Measurements from ENCODE around the gene ZKSCAN5. TPM values are rescaled to one million over a fixed set of nuclear protein-coding genes. Genes with fewer than 3 reads are reported as not detected.

Gene ZKSCAN5
- total RNA-seq, 3 donors from 2014 or later (not counting 1 experiment from before 2014, with no cell fraction given), result 6.8 to 9.7 (median 7.4) TPM

DNA sequence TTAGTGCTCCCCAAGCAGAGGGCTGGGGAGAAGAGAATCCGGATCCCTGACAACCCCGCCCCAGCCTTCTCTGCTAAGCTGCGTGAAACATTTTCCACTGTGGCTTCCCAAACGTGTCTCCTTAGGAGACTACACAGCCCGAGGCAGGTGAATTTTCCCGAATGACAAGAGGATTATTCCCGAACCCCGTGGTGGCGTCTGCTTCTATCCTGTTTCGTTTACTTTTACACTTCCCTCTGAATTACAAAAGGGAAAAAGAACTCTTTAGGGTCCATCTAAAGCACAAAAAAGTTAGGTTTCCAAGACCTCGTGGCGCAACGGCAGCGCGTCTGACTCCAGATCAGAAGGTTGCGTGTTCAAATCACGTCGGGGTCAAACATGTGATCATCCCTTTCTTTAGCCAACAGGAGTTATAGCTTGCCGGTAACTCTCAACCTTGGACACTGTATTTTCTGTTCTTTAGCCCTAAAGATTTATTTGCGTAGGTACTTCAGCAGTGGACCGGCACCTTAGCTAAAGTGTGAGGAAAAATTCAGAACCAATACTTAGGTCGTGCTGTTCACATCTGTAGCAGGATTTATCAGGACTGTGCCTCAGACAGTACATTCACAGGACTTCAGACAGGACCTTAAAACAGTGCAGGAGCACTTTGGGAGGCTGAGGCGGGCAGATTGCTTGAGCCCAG is 34.9 kb upstream of the ZKSCAN5 start:
- intact Hi-C loops (cut with micrococcal nuclease), result no loop called here
- Histone ChIP-seq H3K4me1 (ENCODE audit: control insufficient read depth, insufficient read depth, low read length) (peaks cover 34% of the 10 kb centered on the region), H3K4me3 (ENCODE audit: low read length) (no peak overlapping the region), H3K27ac (ENCODE audit: low read length) (no peak overlapping the region), H3K36me3 (ENCODE audit: control insufficient read depth, insufficient read depth, low read length) (no peaks in the 10 kb centered on the region), H3K9me3 (ENCODE audit: control insufficient read depth, insufficient read depth, low read length) (no peaks in the 10 kb centered on the region), H3K27me3 (ENCODE audit: control insufficient read depth, insufficient read depth, low read length) (no peaks in the 10 kb centered on the region)
- Mint-ChIP-seq H3K27ac (no peak overlapping the region), H3K36me3 (no peaks in the 10 kb centered on the region), H3K4me1 (peaks cover 30 to 33% of the 10 kb centered on the region in 2 donors), H3K27me3 (ENCODE audit: low read depth in 2 of 2) (no peaks in the 10 kb centered on the region), H3K9me3 (no peaks in the 10 kb centered on the region), H3K4me3 (peak overlapping the region; percentile 40)
- WGBS (ENCODE audit: insufficient coverage), result 65% methylated on average over 23 of the region's 23 CpGs
- no peak for ATAC-seq
- DNase-seq, result no peak
- no peak for TF ChIP-seq CTCF (IDR thresholded peaks at IDR 0.05)

GRCh38 chr7:99472561-99473314 is 31.7 kb upstream of the ZKSCAN5 start, which contains the start of gene ZNF789:
Gene ZNF789, plus strand, starts transcription at chr7:99472890. Its CDS starts 3,567 bp downstream, at chr7:99476457.
- peak; percentile 96 to 100 (median 97) for ATAC-seq
- Mint-ChIP-seq H3K9me3 (no peaks in the 10 kb centered on the region), H3K27ac (peak within 1 kb of the TSS; percentile 94 to 96), H3K4me1 (peaks cover 19 to 26% of the 10 kb centered on the region in 2 donors), H3K27me3 (ENCODE audit: low read depth in 2 of 2) (no peaks in the 10 kb centered on the region), H3K36me3 (no peaks in the 10 kb centered on the region), H3K4me3 (peak within 1 kb of the TSS; percentile 100)
- TF ChIP-seq CTCF (IDR thresholded peaks at IDR 0.05), result no peak
- WGBS (ENCODE audit: insufficient coverage), result under 1% methylated on average over 54 of the region's 56 CpGs
- Histone ChIP-seq H3K36me3 (ENCODE audit: control insufficient read depth, insufficient read depth, low read length) (no peaks in the 10 kb centered on the region), H3K4me1 (ENCODE audit: control insufficient read depth, insufficient read depth, low read length) (peaks cover 15% of the 10 kb centered on the region), H3K27me3 (ENCODE audit: control insufficient read depth, insufficient read depth, low read length) (no peaks in the 10 kb centered on the region), H3K9me3 (ENCODE audit: control insufficient read depth, insufficient read depth, low read length) (no peaks in the 10 kb centered on the region), H3K4me3 (ENCODE audit: low read length) (peak within 1 kb of the TSS; percentile 64), H3K27ac (ENCODE audit: low read length) (peak within 1 kb of the TSS; percentile 54)
- intact Hi-C loops (cut with micrococcal nuclease), result loop anchor here (1.0 kb wide), 2 partner anchors 28 to 64 kb away; partner anchors contain the start of genes BUD31, PDAP1 and ZNF394
- peak; percentile 95 to 97 for DNase-seq

GRCh38 chr7:99473315-99473596 is 31.2 kb upstream of the ZKSCAN5 start:
- H3K4me3 Mint-ChIP-seq, result peak overlapping the region; percentile 100
- Histone ChIP-seq H3K27ac (ENCODE audit: low read length) (peak overlapping the region; percentile 53), H3K4me1 (ENCODE audit: control insufficient read depth, insufficient read depth, low read length) (peaks cover 18% of the 10 kb centered on the region), H3K9me3 (ENCODE audit: control insufficient read depth, insufficient read depth, low read length) (no peaks in the 10 kb centered on the region), H3K4me3 (ENCODE audit: low read length) (peak overlapping the region; percentile 64), H3K27me3 (ENCODE audit: control insufficient read depth, insufficient read depth, low read length) (no peaks in the 10 kb centered on the region), H3K36me3 (ENCODE audit: control insufficient read depth, insufficient read depth, low read length) (no peaks in the 10 kb centered on the region)
- intact Hi-C loops (cut with micrococcal nuclease), result no loop called here
- DNase-seq, result no peak
- H3K27me3 Mint-ChIP-seq (ENCODE audit: low read depth in 2 of 2), result no peaks in the 10 kb centered on the region
- 5% methylated on average over 7 of the region's 7 CpGs for WGBS (ENCODE audit: insufficient coverage)
- H3K36me3 Mint-ChIP-seq, result no peaks in the 10 kb centered on the region
- no peaks in the 10 kb centered on the region for H3K9me3 Mint-ChIP-seq
- no peak for ATAC-seq
- TF ChIP-seq CTCF (IDR thresholded peaks at IDR 0.05), result no peak
- peaks cover 25 to 32% of the 10 kb centered on the region in 2 donors for H3K4me1 Mint-ChIP-seq
- peak overlapping the region; percentile 94 to 96 for H3K27ac Mint-ChIP-seq
